MM.1S (cell line): ENCODE results near the gene TNFAIP3.

ENCODE experiments used
- DNase-seq: peaks from one replicate; pipeline ENCODE4 v3.0.0-alpha.2; 2015
- H2AFZ ChIP-seq: fragments of 300-600 bp; sonication (generic); 2 replicates; pipeline ENCODE4 v1.6.0; 2016; ENCODE audit warnings: antibody characterized with exemption, low read length
- H3F3A ChIP-seq: fragments of 300-600 bp; sonication (generic); 2 replicates; pipeline ENCODE4 v1.6.1; 2016; ENCODE audit warnings: mild to moderate bottlenecking, antibody characterized with exemption, low read length, moderate library complexity, mixed read lengths; ENCODE audit not compliant: insufficient read depth
- H3K27ac ChIP-seq: fragments of 300-600 bp; sonication (generic); 2 replicates; pipeline ENCODE4 v1.5.1; 2016; ENCODE audit warnings: mild to moderate bottlenecking, low read length
- H3K27me3 ChIP-seq: fragments of 300-600 bp; sonication (generic); replicated peaks from 2 replicates; pipeline ENCODE4 v1.6.0; 2016; ENCODE audit warnings: low read length; ENCODE audit not compliant: insufficient read depth
- H3K36me3 ChIP-seq: fragments of 300-600 bp; sonication (generic); replicated peaks from 2 replicates; pipeline ENCODE4 v1.6.1; 2016; ENCODE audit warnings: mild to moderate bottlenecking, low read length, mixed read lengths; ENCODE audit not compliant: insufficient read depth
- H3K4me1 ChIP-seq: fragments of 300-600 bp; sonication (generic); 2 replicates; pipeline ENCODE4 v1.6.1; 2016; ENCODE audit warnings: low read length, mixed read lengths
- H3K4me2 ChIP-seq: fragments of 300-600 bp; sonication (generic); 2 replicates; pipeline ENCODE4 v1.6.0; 2016; ENCODE audit warnings: low read depth, low read length
- H3K4me3 ChIP-seq: fragments of 300-600 bp; sonication (generic); 2 replicates; pipeline ENCODE4 v1.5.1; 2016; ENCODE audit warnings: low read length, mixed read lengths
- H3K79me2 ChIP-seq: fragments of 300-600 bp; sonication (generic); 2 replicates; pipeline ENCODE4 v1.6.1; 2016; ENCODE audit warnings: mixed run types, low read length, mixed read lengths
- H3K9ac ChIP-seq: fragments of 300-600 bp; sonication (generic); 2 replicates; pipeline ENCODE4 v1.6.1; 2016; ENCODE audit warnings: low read length, mixed read lengths
- H3K9me2 ChIP-seq: fragments of 300-600 bp; sonication (generic); replicated peaks from 2 replicates; pipeline ENCODE4 v1.6.1; 2016; ENCODE audit warnings: mild to moderate bottlenecking, low read length, mixed read lengths; ENCODE audit not compliant: insufficient read depth
- H3K9me3 ChIP-seq: fragments of 300-600 bp; sonication (generic); replicated peaks from 2 replicates; pipeline ENCODE4 v1.6.1; 2016; ENCODE audit warnings: mild to moderate bottlenecking, low read length, mixed read lengths; ENCODE audit not compliant: insufficient read depth
- H4K20me1 ChIP-seq: fragments of 300-600 bp; sonication (generic); 2 replicates; pipeline ENCODE4 v1.6.1; 2016; ENCODE audit warnings: mild to moderate bottlenecking, low read length, moderate library complexity, mixed read lengths; ENCODE audit not compliant: insufficient read depth
- EZH2 ChIP-seq: fragments of 300-600 bp; sonication (generic); optimal IDR thresholded peaks from 2 replicates; pipeline ENCODE3; 2017; ENCODE audit warnings: low read depth, mild to moderate bottlenecking, antibody characterized with exemption, low read length, mixed read lengths
- EZH2phosphoT487 ChIP-seq: fragments of 300-600 bp; sonication (generic); IDR thresholded peaks from 2 replicates; pipeline ENCODE4 v1.6.1; 2018; ENCODE audit warnings: antibody characterized with exemption, low read length
- TF ChIP-seq, protein P1 (sequence below): fragments of 300-600 bp; sonication (generic); IDR thresholded peaks from 2 replicates; pipeline ENCODE4 v1.5.1; 2016; ENCODE audit warnings: antibody characterized with exemption, low read length, mixed read lengths

TNFAIP3 gene

DNA sequence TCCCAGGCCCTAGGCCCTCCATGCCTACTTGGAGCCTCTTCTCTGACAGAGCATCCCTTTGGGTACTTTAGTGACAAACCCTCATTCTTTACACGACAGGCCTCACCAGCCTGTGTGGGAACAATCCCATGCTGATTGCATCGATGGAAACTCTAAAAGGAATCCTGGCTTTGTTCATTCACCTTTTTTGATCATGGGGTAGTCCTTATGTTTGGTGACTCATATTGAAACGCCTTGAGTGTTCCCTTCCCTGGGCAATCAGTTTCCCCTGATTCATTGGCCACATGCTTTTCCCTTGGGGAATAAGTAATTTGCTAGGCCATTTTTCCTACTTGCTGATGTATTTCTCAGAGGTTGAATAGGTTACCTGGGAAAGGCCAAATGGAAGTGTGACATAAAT, 14.7 kb upstream of the TNFAIP3 start:
- no peaks in the 10 kb centered on the region for H3K9me2 ChIP-seq
- DNase-seq, result no peak
- H3K27ac ChIP-seq, result no peak overlapping the region
- TF ChIP-seq, protein P1, sequence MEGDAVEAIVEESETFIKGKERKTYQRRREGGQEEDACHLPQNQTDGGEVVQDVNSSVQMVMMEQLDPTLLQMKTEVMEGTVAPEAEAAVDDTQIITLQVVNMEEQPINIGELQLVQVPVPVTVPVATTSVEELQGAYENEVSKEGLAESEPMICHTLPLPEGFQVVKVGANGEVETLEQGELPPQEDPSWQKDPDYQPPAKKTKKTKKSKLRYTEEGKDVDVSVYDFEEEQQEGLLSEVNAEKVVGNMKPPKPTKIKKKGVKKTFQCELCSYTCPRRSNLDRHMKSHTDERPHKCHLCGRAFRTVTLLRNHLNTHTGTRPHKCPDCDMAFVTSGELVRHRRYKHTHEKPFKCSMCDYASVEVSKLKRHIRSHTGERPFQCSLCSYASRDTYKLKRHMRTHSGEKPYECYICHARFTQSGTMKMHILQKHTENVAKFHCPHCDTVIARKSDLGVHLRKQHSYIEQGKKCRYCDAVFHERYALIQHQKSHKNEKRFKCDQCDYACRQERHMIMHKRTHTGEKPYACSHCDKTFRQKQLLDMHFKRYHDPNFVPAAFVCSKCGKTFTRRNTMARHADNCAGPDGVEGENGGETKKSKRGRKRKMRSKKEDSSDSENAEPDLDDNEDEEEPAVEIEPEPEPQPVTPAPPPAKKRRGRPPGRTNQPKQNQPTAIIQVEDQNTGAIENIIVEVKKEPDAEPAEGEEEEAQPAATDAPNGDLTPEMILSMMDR, result no peak
- TF ChIP-seq EZH2, result no peak
- TF ChIP-seq EZH2phosphoT487, result no peak
- H4K20me1 ChIP-seq, result no peaks in the 10 kb centered on the region
- H2AFZ ChIP-seq, result no peak overlapping the region
- H3K4me1 ChIP-seq, result no peaks in the 10 kb centered on the region
- no peaks in the 10 kb centered on the region for H3K79me2 ChIP-seq
- H3K4me3 ChIP-seq, result no peak overlapping the region
- H3F3A ChIP-seq, result no peaks in the 10 kb centered on the region
- no peak overlapping the region for H3K4me2 ChIP-seq
- H3K27me3 ChIP-seq, result no peaks in the 10 kb centered on the region
- no peak overlapping the region for H3K9ac ChIP-seq
- no peaks in the 10 kb centered on the region for H3K9me3 ChIP-seq
- no peaks in the 10 kb centered on the region for H3K36me3 ChIP-seq

DNA sequence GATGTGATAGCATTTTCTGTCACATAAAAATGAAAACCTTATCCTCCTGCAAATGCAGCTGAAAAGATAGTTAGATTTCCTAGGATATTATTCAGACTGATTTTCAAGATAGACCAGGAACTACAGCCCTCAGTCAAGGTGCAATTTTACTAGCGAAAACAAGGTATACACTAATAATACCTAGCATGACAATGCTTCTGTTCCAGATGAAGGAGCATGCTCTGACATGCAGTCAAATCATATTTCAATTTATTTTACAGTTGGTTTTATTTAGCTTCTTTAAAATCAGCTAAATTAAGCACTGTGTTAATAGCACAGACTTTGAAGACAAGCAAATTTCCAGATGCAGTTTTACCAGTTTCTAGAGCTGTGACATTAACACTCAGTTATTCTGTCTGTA, 14.2 kb upstream of the TNFAIP3 start:
- H3K4me2 ChIP-seq, result no peak overlapping the region
- no peaks in the 10 kb centered on the region for H3K79me2 ChIP-seq
- no peak overlapping the region for H3K4me3 ChIP-seq
- no peak overlapping the region for H2AFZ ChIP-seq
- no peaks in the 10 kb centered on the region for H3K4me1 ChIP-seq
- no peaks in the 10 kb centered on the region for H3K9me3 ChIP-seq
- H3K36me3 ChIP-seq, result no peaks in the 10 kb centered on the region
- no peaks in the 10 kb centered on the region for H3F3A ChIP-seq
- no peak overlapping the region for H3K9ac ChIP-seq
- no peak overlapping the region for H3K27ac ChIP-seq
- DNase-seq, result no peak
- TF ChIP-seq EZH2phosphoT487 (no peak), EZH2 (no peak)
- TF ChIP-seq, protein P1, result no peak
- no peaks in the 10 kb centered on the region for H3K27me3 ChIP-seq
- H4K20me1 ChIP-seq, result no peaks in the 10 kb centered on the region
- no peaks in the 10 kb centered on the region for H3K9me2 ChIP-seq

DNA sequence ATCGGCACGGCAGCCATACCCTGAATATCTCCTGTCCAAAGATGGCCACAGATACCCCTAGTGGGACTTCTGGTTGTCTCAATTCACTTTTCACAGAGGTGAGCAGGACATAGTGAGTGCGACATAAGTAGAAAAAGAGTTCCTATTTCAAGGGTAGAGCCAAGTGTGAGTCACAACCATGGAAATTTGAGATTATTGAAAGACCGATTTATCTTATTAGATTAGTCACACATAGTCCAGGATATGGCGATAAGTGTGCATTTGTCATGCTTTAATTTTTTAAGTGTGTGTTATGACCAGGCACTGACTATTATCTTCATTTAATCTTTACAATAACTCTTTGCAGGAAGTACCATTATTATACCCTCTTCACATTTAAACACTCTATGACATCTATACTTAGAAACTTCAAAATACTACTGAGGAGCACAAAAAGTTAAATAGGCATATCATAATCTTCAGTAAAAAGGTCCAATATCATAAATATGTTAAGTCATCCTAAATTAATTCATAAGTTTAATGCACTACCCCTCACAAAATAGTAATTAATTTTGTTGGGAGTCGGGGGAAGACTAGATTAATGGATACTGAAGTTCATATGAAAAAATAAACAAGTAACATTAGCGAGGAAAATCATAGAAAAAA, 13.4 kb upstream of the TNFAIP3 start:
- Histone ChIP-seq H3K9me3 (no peaks in the 10 kb centered on the region), H3K27me3 (no peaks in the 10 kb centered on the region), H4K20me1 (no peaks in the 10 kb centered on the region), H3F3A (no peaks in the 10 kb centered on the region), H3K9me2 (no peaks in the 10 kb centered on the region), H3K79me2 (no peaks in the 10 kb centered on the region), H3K4me1 (no peaks in the 10 kb centered on the region), H3K27ac (no peak overlapping the region), H3K4me3 (no peak overlapping the region), H3K36me3 (no peaks in the 10 kb centered on the region), H3K9ac (no peak overlapping the region), H3K4me2 (no peak overlapping the region), H2AFZ (no peak overlapping the region)
- TF ChIP-seq EZH2phosphoT487 (no peak), EZH2 (no peak)
- no peak for DNase-seq

DNA sequence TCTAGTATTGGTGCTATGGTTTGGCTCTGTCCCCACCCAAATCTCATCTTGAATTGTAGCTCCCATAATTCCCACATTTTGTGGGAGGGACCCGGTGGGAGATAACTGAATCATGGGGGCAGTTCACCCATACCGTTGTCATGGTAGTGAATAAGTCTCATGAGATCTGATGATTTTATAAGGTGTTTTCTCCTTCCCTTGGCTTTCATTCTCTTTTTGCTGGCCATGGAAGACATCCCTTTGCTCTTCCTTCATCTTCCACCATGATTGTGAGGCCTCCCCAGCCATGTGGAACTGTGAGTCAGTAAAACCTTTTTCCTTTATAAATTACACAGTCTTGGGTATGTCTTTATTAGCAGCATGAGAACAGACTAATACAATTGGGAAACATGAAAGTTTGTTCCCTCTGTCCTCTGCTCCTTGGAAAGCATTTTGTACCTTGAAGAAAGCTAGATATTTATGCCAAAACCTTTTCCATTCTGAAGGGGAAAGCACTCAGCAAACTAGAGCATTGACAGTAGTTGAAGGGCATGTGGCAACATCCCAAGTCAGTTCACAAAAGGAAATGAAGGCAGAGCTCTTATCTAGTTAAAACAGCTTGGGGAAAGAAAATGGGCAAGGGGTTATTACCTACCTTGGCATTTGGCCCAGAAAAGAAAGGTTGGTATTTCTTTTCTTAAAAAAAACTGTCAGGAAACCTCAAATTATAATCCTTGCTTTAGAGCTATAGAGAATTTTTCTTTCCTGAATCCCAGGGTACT, 10.7 kb upstream of the TNFAIP3 start:
- H3K9me3 ChIP-seq, result no peaks in the 10 kb centered on the region
- H3K27me3 ChIP-seq, result no peaks in the 10 kb centered on the region
- no peaks in the 10 kb centered on the region for H4K20me1 ChIP-seq
- H3K4me2 ChIP-seq, result no peak overlapping the region
- no peaks in the 10 kb centered on the region for H3K4me1 ChIP-seq
- no peak overlapping the region for H3K9ac ChIP-seq
- H3K36me3 ChIP-seq, result no peaks in the 10 kb centered on the region
- no peak overlapping the region for H2AFZ ChIP-seq
- H3F3A ChIP-seq, result no peaks in the 10 kb centered on the region
- H3K27ac ChIP-seq, result no peak overlapping the region
- no peak for DNase-seq
- TF ChIP-seq EZH2phosphoT487, result no peak
- TF ChIP-seq, protein P1, result no peak
- no peak for TF ChIP-seq EZH2
- no peak overlapping the region for H3K4me3 ChIP-seq
- no peaks in the 10 kb centered on the region for H3K9me2 ChIP-seq
- peaks cover 20% of the 10 kb centered on the region for H3K79me2 ChIP-seq
